HCEC 1CT (cell line): ENCODE measurements around the gene GRK5.
"Not testable (repeated sequence)": the region's sequence is repeated elsewhere in the genome, so short reads cannot be mapped to it uniquely, and the experiment has no call there.

Source experiments
- DNase-seq: peaks from one replicate; pipeline ENCODE4 v3.0.0-alpha.2; 2017

Gene GRK5

DNA sequence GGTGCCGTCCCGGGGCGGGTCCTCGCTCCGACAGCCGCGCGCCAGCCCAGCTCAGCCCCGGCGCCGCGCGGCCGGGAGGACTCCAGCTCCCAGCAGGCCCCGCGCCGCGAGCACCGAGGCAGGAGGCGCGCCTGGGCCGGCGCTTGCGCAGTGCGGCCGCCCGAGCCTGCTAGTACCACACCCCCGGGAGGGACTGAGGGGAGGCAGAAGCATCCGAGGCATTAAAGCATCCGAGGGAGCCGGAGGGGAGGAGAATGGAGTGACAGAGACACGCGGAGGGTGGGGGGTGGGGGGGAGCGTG is at the start of gene GRK5:
TSS of gene GRK5 (plus strand) at position 206 of the 301 bp plus-strand sequence. CDS start 347 bp downstream, outside the sequence.
- peak; percentile 92 for DNase-seq

DNA sequence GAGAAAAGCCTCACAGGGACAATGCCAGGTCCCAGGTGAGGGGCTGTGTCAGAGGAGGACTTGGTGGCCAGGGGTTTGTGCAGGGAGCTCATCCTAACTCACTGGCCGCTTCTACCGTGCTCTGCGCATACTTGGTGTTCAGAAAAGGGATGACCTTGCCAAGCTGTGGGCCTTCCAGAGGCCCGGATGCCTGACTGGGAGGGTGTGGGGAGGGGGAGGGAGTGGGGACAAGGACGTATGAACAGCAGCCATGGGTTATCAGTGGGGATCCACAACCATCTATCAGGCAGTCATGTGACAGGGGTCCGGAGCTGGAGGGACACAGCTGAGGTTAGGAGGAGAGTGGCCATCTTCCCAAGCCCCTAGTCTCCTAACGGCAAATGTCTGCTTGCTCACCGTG is 48.0 kb upstream of the GRK5 start:
- no peak for DNase-seq

DNA sequence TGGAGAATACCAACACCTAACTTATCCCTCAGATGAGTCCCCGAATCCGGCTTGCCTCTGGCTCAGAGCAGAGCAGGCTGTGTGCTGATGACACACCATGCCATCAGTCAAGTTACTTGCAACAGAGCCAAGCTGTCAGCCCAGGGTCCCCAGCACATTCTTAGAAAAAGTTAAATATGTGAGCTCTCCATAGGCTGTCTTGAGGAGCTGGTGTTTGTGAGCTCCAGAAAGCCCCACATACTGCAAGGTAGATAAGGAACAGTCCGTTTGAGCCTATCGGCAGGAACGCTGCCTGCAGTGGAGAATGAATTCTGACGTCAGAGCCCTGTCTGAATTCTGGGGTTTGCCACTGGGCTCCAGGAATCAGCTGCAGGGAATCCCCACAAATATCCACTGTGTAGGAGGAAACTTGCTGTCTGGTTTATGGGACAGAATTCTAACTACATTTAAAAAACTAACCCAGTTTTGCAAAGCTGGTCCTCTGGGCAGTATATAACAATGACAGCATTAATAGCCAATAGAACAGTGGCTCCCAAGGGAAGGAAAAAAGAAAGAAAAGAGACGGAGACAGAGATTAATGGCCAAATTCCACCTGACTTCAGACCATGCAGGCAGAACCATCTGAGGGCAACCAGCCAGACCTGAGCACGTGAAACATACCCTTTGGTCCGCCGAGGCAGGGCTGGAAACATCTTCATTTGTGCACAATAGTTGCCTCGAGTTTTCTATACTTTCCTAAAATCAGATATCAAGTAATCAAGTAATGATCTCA is 45.5 kb upstream of the GRK5 start:
- DNase-seq = peak; percentile 36

DNA sequence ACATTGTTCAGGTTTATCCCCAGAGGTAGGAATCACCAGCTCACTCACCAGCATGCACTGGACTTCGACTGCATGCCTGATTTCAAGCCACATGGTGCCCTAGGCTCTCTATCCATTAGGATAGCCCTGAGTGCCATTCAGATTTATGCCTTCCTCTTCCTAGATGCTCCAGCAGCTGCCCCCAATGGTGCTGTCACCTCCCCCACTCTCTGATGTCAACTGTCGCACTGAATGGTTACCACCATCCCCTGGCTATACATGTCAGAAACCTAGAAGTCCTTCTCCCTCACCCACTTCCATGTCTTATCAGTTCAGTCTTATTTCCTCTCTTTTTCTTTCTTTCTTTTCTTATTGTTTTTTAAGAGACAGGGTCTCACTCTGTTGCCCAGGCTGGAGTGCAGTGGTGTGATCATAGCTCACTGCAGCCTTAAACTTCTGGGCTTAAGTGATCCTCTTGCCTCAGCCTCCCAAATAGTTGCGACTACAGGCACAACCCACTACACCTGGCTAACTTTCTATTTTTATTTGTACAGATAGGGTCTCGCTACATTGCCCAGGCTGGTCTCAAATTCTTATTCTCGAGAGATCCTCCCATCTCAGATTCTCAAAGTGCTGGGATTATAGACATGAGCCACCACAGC is 44.8 kb upstream of the GRK5 start:
- DNase-seq = no peak

DNA sequence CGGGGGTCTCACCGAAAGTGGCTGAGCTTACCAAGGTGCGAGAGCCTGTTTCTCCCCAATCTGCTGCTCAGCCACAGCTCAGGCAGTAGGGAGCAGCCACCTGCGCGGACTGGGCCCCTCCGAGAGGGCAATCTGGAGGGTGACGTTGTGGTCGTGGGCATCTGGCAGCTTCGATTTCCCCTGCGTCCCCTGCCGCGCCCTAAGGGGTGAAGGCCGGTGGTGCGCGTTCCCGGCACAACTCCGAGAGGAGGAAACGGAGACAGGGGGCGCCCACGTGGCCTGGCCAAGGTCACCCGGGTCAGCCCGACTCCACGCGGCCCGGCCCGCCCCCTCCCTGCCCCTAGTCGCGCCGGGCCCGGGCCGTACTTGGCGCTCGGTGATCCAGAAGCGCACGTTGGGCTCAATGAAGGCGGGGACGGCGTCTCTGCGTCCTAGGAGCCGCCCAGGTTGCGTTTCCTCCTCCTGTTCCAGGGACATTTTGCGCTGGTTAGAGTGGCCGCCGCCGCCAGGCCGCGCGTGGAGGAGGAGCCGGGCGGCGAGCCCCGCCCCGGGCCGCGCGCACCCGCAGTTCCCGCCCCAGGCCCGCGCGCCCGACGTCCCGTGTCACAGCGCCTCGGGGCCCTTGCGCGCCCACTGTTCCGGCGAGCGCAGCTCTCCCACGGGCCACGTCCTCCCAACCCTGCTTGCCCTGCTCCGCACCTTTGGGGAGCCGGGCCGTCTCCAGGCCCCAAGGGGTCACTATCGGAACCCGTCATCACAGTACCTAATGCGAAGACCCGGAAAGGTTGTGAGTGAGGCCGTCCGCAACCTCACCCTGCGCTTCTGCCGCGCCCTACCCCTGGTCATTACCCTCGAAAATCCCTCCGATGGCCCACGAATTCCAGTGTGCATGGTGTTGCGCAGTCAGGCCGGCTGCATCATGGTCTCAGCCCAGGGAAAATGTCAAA is 41.9 kb upstream of the GRK5 start, which contains the start of gene SFXN4:
TSS of gene SFXN4 (minus strand) at position 544 of the 947 bp plus-strand sequence. CDS start at position 477, 67 bp downstream.
- DNase-seq = peak; percentile 66

DNA sequence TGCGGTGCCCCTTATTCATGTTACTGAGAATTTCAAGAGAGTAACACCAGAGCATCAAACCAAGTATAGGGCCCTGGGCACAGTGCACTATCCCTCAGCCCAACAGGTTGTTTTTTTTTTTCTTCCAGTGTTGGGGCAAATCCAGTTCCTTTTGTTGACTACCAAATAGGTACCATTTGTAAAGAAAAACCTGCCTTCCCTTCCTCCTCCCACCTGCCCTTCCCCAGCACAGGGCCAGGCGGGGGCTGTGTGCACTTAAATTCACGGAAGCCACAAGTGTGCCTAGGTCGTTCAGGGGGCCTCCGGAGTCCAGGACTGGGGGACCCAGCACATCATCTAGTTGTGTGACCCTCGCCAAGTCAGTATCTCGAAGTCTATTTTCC is 41.3 kb upstream of the GRK5 start:
- DNase-seq = no peak

DNA sequence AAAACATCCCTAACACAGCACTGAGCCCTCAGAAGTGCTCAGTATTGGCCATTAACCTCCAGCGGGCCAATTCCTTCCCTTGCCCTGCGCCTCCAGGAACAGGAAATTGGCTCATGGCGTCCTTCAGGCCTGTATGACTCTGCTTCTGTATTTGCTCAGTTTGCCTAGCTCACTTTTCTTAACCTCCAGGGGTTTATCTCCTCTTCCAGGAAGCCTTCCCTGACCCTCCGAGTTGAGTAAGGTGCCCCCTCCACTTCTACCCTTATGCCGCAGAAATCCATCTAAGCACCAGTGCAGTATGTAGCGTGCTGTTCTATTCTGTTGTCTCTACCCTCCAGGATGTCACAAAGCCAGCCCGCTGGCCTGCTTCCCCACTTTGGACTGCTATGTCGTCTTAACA is 40.8 kb upstream of the GRK5 start:
- DNase-seq = no peak

DNA sequence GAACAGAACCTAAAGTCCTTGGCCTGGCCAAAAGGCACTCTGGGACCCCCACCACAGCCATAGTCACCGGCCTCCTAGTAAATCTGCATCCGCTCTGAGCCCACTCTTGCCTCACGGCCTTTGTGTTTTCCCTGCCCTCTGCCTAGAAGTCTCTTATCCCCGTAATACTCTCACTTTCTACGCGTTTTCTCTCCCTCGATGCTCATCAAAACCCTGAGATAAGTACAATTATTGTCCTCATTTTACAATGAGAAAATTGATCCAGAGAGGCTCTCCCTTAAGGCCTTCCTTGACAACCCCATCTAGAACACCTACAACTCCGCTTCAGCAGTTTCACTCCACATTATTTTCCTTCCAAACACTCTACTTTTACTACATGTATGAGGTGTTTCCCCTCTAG is 40.3 kb upstream of the GRK5 start:
- DNase-seq = no peak

DNA sequence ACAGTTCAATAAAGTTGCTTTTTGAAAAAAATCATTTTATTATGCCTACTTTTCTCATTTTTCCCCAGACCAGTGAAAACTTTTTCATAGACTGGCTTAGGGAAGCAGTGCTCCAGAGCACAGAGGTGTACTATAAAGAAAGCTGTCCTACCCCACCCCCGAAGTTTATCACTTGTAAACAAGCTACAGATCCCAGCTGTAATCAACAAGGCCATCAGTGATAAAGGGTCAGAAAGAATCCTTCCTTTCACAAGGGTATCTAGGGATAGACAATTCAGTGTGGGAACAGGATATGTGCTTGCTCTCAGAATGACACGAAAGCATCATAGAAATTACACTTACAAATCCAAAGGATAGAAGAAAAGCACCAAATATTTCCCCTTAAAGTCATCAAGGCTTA is 33.3 kb upstream of the GRK5 start:
- DNase-seq = no peak

DNA sequence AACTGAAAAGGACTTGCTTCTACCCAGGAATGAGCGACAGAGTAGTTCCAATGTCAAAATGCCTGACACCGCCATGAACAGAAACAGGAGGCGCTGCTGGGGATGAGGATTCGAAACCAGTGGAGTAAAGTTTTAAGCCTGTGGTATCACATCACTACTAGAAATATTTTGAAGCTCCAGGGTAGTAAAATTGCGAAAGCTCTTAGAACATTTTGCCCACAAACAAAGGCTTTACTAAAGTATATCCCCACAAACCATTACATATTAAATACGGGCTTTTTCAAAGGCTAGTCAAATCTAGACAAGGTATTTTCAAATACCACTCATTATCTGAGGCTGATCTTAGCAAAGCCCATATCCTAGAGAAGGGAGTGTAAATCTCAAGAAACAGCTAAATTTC is 31.2 kb upstream of the GRK5 start:
- DNase-seq = no peak

DNA sequence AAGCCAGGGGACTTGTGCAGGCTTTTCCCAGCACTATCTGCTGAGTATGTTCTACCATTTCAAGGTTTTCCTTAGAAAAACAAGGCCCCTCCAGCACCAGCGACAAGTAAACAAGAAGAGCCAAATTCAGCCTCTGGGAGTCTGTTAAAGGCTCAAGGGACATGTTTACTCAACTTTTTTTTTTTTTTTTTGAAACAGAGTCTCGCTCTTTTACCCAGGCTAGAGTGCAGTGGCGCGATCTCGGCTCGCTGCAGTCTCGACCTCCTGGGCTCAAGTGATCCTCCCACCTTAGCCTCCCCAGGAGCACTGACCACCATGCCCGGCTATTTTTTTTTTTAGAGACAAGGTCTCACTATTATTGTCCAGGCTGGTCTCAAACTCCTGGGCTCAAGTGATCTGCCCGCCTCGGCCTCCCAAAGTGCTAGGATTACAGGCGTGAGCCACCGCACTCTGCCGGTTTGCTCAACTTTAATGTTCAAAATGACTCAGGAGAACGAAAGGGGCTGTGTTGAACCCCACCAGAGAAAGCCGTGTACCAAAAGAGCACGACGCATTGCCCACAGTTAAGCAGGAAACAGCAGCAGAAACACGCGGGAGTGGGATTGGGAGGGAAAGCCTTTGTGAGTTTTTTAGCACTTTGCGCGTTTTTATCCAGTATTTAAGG is 29.5 kb upstream of the GRK5 start:
- peak; percentile 18 for DNase-seq

DNA sequence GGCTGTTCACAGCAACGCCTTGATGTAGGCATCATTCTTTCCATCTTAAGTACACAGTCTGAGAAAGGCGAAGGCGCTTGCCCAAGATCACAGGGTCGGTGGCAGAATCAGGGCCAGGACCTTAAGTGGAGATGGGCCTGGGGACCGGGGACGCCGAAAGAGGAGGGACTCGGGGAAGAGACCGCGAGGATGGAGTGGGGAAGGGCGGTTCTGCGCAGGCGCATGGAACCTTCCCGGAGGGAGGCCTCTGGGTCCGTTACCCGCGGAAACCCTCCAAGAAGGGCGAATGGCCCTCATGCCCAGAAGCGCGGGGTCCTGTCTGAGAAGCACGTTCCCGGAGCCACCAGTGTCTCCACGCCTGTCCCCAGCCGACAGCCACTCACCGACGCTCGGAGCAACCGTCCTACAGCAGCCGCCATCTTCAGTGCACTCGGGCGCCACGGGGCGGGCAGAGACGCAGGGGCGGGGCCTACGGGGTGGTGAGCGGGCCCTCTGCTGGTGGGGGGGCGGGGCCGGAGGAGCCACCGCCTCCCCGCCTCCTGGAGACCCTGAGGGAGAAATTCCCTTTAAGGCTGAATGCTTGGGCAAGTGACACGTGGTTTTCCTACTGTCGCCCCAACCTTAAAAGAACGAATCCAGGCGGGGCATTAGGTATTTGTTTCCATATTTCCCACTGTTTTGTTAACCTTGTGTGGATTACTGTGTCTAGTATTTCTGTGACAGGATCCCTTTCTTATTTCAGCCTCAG is 28.8 kb upstream of the GRK5 start, which contains the start of gene PRDX3:
TSS of gene PRDX3 (minus strand) at position 441 of the 748 bp plus-strand sequence. CDS start at position 419, 22 bp downstream.
- peak; percentile 85 for DNase-seq

DNA sequence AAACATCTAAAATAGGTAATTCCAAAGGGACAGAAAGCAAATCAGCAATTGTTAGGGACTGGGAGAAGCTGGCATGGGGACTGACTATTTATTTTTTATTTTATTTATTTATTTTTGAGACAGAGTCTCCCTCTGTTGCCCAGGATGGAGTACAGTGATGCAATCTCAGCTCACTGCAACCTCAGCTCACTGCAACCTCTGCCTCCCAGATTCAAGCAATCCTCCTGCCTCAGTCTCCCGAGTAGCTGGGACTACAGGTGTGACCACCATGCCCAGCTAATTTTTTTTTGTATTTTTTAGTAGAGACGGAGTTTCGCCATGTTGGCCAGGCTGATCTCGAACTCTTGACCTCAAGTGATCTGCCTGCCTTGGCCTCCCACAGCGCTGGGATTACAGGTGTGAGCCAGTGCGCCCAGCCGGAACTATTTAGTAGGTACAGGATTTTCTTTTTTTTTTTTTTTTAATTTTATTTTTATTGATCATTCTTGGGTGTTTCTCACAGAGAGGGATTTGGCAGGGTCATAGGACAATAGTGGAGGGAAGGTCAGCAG is 26.4 kb upstream of the GRK5 start:
- DNase-seq = not testable (repeated sequence)

DNA sequence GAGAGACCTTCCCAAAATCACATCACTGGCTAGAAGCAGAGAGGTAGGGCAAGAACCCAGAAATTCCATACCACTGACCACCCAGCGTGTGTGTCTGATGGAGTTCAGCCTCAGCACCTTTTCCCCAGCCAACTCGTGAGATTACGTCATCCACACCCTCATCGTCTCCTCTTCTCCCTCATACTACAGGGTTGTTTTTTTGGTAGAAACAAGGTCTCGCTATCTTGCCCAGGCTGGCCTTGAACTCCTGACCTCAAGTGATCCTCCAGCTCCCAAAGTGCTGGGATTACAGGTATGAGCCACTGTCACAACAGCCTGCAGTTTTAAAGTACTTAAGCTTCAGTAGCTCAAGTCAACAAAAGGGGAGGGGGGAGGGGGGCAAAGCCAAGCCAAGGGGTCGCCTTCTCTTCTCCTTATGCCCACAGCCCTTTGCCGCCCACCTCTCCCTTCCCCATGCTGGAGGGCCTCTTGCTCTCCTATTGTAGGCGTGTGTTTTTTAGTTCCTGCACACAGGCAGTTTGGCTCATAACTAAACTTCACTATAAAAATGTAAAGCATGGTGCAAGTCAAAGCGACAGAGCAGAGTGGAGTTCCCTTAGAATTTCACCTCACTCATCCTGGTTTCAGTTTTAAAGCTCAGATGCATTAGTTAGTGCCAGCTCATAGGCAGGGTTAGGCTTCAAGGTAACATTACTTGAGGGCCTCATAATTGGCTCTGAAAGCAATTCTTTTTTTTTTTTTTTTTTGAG is 23.5 kb upstream of the GRK5 start:
- no peak for DNase-seq

DNA sequence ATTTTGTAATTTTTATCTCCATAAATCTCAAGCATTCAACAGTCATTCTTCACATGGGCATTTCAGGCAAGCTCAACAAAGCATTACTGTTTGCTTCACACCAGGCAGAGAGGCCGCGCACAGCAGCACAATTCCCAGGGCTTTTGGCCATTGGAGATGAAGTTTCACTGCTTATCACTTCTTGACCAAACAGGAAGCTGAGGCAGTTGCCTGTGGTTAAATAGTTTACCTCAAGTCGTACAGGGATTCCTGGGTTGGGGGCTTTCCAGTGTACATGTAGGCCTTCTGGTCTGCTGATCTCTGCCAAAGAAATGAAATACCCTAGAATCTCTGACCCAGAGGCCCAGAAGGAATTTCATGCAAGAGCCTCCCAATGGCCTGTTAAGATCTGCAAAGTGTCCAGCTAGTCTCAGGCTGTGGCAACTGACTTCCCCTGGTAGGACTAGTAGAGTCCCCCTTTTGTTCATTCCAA is 17.5 kb upstream of the GRK5 start:
- DNase-seq = no peak

DNA sequence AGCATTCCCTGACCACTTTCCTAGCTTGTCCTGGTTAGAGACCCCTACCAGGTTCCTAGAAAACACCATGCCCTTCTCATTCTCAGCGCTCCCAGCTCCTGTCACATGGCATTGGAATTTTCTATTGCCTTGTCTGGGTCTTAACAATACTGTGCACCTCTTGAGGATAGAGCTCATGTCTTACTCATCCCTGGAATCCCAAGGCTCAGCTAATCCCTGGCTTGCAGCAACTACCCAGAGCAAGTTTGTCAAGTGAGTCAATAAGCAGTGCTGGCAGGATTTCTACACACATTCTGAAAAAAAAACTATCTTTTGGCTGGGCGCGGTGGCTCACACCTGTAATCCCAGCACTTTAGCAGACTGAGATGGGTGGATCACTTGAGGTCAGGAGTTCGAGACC is 17.0 kb upstream of the GRK5 start:
- DNase-seq = peak; percentile 98

DNA sequence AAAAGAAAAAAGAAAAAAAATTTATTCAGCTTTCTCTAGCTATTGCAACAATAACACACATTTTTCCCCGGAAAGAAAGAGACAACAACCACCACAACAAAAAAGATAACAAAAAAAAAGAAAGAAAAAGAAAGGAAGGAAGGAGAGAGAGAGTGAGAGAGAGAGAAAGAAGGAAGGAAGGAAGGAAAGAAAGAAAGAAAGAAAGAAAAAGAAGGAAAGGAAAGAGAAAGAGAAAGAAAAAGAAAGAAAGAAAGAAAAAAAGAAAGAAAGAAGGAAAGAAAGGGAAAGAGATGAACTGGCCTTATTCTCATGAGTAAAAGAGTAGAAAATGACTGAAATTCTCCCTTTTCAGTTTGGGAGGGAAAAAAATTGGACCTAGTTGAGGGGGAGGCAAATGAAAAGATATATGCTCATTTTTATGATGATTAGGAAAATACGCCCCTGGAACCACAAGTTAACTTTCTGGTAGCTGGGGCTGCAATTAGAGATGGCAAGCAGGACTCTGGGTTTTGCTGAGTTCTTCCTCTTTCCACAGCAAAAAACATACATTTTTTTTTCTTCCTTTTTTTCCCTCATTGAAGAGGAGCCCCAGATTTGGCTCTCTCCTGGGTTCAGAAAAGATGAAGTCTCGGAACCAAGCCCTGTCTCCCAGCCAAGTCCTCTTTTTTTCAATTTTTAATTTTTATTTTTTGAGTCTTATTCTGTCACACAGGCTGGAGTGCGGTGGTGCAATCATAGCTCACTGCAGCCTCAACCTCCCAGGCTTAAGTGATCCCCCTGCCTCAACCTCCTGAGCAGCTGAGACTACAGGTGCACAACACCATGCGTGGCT is 16.2 kb upstream of the GRK5 start:
- no peak for DNase-seq

DNA sequence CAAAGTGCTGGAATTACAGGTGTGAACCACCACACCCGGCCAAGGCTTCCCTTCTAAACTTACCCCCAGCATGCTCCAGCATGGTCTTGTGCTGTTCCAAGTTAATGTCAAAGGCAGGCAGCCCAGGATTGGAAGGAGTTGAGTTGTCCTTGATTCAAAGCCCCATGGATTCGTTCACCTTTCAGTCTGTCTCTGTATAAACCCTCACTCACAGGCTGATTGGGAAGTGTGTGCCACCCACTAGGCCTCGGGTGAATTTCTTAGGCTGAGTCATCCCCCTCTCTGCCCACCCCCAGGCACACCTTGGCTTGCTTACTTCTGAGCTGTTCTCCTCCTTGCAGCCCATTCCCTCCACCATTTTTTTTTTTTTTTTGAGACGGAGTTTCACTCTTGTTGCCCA is 15.5 kb upstream of the GRK5 start:
- no peak for DNase-seq

DNA sequence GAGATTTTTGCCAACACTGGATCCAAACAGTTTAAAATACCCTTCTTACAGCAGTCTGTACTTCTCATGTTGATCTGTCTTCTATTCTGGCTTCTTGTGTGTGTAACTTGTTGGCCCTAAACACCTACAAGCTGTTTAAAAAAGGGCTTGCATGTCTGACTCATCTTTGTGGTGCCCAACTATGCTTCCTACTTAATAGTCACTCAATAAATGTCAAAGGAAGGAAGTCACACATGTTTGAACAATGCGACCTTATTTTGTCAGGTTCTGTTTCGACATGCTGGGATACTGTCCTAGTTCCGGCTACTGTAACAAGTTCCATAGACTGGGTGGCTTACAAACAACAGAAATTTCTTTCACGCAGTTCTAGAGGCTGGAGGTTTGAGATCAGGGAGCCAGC is 9.4 kb upstream of the GRK5 start:
- DNase-seq = peak; percentile 86

DNA sequence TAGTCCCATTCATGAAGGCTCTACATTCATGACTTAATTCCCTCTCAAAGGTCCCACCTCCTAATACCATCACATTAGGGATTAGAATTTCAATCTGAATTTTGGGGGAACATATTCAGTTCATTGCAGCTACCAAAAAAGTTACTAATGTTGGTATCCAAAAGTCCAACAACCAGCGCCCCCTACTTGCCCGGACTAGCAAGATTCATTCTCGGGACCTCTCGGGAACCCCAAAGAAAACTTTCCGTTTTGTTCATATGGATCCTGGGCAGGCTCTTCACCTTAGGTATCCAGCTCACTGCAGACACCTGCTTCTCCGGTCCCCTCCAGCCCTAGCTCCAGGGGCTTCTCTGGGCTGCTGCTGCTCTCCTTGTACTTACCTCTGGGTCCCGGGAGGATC is 8.9 kb upstream of the GRK5 start:
- peak; percentile 15 for DNase-seq
